NCI-H748 (cell line): ENCODE measurements around the gene HOXC10.
A peak's percentile ranks its signal among the peaks of the same experiment; 100 is the strongest.

Experiments
- DNase-seq: peaks from one replicate; lab custom pipeline; 2025; ENCODE audit not compliant: unreplicated experiment; lab: John Stamatoyannopoulos, UW

The HOXC10 gene

GRCh38 chr12:53984901-53985691, at the start of gene HOXC10:
TSS of gene HOXC10 (plus strand) at chr12:53985146. CDS start at chr12:53985260, 114 bp downstream.
- DNase-seq = peak; percentile 96

GRCh38 chr12:53935383-53936341, 49.3 kb upstream of the HOXC10 start:
- DNase-seq = no peak

DNA sequence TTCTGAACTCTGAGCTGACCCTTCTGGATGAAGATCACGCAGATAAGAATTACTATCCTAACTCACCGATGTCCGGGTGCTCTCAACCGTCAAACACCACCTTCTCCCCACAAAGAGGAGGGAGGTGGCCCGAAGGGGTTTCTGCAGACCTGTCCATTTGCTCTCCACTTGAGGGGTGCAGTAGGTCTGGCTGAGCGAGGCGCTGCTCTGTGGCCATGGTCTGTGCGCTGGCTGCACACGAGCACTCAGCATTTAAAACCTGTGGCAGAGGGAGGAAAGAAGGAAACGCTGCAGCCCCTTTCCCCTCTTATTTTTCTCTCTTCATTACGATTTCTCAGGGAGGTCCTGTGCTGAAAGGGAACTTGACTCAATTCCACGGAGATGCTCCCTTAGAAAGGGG, 47.8 kb upstream of the HOXC10 start:
- DNase-seq = no peak

- DNase-seq = no peak
Measured at GRCh38 chr12:53937596-53938325, 47.2 kb upstream of the HOXC10 start.

DNA sequence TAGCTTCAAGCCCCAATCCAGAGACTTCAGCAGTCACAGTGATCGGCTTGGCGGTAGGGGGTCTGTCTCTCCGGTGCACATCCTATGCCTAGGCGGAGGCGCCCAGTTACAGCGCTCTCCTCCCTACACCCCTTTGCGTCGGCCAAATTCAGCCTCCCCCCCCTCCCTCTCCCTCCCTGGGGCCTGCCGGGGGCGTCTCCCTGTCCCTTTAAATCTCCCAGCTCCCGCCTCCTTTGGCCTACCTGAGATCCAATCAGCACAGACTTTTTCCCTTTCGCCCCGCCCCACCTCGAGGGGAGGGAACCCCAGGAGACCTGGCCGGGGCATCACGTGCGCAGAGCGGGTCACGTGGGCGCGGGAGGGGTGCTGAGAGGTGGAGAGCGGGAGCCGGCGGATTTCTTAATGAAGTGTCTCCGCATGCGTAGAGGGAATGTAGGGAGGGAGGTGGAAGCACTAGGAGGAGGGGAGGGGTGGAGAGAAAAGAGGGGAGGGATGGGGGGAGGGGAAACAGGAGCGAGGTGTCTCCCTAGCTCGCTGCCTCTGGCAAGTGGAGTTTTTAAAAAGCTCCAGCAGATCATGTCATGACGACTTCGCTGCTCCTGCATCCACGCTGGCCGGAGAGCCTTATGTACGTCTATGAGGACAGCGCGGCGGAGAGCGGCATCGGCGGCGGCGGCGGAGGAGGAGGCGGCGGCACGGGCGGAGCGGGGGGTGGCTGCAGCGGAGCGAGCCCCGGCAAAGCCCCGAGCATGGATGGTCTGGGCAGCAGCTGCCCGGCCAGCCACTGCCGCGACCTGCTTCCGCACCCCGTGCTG, 46.4 kb upstream of the HOXC10 start, which contains the start of gene HOXC13:
TSS of gene HOXC13 (plus strand) at position 506 of the 815 bp plus-strand sequence. CDS start at position 582, 76 bp downstream.
- DNase-seq = peak; percentile 99

- peak; percentile 56 for DNase-seq
Measured at GRCh38 chr12:53939141-53940108, 45.5 kb upstream of the HOXC10 start.

- no peak for DNase-seq
Measured at GRCh38 chr12:53940443-53941014, 44.4 kb upstream of the HOXC10 start.

DNA sequence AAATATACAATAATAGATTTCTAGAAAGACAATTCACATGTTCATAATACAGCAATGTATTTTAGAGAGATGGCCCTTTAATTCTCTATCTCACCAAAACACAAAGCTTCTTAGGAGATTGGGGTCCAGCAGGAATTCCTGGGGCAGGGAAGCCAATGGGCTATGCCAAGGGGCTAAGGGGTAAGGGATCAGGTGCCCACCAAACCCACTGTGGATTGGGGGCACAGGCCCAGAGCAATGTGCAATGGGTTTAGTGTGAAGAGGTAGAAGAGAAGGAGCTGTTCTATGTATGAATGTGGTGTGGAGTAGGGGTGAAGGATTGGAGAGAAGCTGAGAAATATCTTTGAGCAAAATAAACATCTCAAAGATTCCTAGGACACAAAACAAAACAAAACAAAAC, 43.8 kb upstream of the HOXC10 start:
- no peak for DNase-seq

GRCh38 chr12:53941750-53942149, 43.2 kb upstream of the HOXC10 start:
- no peak for DNase-seq

DNA sequence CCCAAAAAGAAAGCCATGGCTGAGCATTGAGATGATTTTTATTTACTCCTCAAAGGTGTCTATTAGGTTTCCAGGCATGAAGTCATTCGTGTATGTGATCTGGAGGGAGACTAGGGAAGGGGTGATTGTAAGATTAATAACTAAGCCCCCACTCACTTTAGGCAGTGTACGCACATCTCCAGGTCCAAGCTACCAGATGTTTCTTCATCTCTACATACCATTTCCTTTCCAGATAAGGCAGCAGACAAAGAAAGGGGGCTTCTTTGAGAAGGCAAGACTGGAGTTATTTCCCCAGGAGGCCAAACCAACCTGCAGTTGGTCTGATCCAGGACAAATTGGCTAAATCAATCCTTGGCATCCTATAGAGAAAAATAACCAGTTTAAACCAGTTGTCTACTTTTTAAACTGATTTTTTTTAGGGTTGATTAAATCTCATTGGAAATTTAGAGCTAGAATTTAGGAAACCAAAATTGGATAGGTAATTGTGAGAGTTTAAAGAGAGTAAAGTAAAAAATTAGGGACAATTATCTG, 42.4 kb upstream of the HOXC10 start:
- DNase-seq = no peak

- no peak for DNase-seq
Measured at GRCh38 chr12:53944209-53944608, 40.7 kb upstream of the HOXC10 start.

DNA sequence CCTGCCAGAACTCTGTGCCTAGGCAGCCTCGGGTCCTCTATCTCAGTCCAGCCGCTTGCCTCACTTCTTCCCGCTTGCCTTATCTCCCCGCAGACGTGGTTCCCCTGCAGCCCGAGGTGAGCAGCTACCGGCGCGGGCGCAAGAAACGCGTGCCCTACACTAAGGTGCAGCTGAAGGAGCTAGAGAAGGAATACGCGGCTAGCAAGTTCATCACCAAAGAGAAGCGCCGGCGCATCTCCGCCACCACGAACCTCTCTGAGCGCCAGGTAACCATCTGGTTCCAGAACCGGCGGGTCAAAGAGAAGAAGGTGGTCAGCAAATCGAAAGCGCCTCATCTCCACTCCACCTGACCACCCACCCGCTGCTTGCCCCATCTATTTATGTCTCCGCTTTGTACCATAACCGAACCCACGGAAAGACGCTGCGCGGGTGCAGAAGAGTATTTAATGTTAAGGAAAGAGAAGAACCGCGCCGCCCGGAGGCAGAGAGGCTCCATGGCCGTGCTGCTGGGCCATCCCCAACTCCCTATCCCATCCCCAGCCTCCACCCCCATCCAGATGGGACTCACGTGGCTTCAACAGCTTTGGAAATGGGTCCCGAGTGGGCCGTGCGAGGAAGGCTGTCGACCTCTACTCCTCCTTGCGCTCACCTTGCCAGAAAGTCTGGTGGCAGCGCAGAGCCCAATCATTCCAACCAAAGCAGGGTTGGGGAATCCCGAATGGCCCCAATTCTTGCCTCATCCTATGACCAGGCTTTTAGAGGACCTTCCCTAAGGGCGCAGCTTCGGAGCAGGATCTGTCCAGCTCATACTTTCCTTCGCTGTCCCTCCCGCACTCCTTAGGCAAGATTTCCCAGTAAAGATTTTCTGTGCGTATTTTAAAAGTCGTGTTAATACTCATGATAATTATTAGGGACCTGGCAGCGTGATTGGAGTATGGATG, 39.8 kb upstream of the HOXC10 start:
- DNase-seq = no peak

GRCh38 chr12:53947743-53948142, 37.2 kb upstream of the HOXC10 start:
- no peak for DNase-seq

- no peak for DNase-seq
Measured at GRCh38 chr12:53948650-53949593, 36.0 kb upstream of the HOXC10 start.

GRCh38 chr12:53949631-53950436, 35.1 kb upstream of the HOXC10 start:
- DNase-seq = peak; percentile 92

DNA sequence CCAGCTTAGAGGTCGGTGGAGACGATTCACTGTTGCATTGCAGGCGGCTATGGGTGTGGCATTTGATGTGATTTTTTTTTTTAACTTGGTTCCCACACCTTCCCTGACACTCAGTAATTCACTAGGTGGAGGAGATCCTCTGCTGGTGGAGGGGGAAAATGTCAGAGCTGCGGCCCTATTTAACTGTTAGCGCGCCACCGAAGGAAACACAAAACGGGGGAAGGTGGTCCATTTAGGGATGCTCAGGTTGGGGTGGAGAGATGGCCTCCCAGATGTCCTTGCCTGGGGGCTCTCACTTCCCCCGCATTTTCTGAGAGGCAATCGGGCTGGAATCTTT, 34.5 kb upstream of the HOXC10 start:
- DNase-seq = peak; percentile 53
